ENCODE results near the gene CNTN2.

CNTN2 gene

DNA sequence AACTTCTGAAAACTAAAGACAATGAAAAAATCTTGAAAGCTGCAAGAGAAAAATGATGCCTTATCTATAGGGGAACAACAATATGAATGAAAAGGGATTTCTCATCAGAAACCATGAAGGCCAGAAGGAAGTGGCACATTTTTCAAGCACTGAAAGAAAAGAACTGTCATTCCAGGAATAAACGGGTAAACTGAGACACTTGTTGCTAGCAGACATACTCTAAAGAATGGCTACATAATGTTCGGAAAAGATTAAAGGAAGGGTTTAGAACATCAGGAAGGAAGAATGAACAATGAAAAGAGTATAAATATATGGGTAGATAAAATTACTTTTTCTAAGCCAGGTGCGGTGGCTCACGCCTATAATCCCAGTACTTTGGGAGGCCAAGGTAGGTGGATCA is 64.3 kb downstream of the CNTN2 start:
- TF ChIP-seq, protein P1, sequence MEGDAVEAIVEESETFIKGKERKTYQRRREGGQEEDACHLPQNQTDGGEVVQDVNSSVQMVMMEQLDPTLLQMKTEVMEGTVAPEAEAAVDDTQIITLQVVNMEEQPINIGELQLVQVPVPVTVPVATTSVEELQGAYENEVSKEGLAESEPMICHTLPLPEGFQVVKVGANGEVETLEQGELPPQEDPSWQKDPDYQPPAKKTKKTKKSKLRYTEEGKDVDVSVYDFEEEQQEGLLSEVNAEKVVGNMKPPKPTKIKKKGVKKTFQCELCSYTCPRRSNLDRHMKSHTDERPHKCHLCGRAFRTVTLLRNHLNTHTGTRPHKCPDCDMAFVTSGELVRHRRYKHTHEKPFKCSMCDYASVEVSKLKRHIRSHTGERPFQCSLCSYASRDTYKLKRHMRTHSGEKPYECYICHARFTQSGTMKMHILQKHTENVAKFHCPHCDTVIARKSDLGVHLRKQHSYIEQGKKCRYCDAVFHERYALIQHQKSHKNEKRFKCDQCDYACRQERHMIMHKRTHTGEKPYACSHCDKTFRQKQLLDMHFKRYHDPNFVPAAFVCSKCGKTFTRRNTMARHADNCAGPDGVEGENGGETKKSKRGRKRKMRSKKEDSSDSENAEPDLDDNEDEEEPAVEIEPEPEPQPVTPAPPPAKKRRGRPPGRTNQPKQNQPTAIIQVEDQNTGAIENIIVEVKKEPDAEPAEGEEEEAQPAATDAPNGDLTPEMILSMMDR (IDR thresholded peaks at IDR 0.05; ENCODE audit: low read depth, low read length, missing control alignments) = no peak
- Histone ChIP-seq H3K4me3 (ENCODE audit: low read depth, low read length) (no peak overlapping the region), H3K27me3 (replicated peaks) (no peaks in the 10 kb centered on the region), H3K36me3 (replicated peaks) (peaks cover 24% of the 10 kb centered on the region), H3K27ac (no peak overlapping the region)
- DNase-seq = no peak
- in situ Hi-C loops (cut with HindIII; ENCODE audit: low pct_ligation_motif_present, low sequenced_read_pairs) = no loop called here

DNA sequence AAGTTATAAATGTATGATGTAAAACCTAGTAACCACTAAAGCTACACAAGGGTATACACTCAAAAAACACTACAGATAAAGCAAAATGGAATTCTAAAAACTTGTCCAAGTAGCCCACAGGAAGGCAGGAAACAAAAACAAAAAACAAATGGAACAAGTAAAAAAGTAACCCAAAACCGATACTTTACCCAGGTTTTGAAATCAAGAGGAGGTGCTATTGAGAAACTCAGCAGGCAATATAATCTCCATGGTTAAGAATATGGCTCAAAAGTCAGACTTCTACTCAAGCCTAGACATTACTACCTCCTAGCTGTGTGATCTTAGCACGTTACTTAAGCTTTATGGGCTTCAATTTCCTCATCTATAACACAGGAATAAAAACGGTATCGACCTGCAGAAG is 65.5 kb downstream of the CNTN2 start:
- peaks cover 20% of the 10 kb centered on the region for H3K36me3 ChIP-seq (replicated peaks)
- no peak overlapping the region for H3K4me3 ChIP-seq (ENCODE audit: low read depth, low read length)
- no peak for DNase-seq
- no peak overlapping the region for H3K27ac ChIP-seq
- TF ChIP-seq, protein P1 (IDR thresholded peaks at IDR 0.05; ENCODE audit: low read depth, low read length, missing control alignments) = no peak
- in situ Hi-C loops (cut with HindIII; ENCODE audit: low pct_ligation_motif_present, low sequenced_read_pairs) = no loop called here
- no peaks in the 10 kb centered on the region for H3K27me3 ChIP-seq (replicated peaks)

DNA sequence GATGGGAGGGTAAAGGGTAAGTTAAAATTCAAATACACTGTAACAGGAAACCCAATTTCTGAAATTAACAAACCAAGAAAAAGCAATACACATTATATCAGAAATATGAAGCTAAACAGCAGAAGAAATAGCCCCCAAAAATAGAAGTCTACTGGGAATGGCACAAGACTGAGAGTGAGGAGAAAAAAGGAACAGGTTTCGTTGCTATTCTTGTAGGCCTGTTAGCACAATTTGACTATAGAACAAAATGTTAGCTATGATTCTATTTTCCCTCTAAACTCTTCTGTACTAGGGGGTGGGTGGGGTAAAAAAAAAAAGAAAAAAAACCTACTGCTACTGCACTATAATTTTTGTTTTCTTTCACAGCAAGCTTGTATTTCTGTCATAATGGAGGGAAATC is 66.3 kb downstream of the CNTN2 start:
- in situ Hi-C loops (cut with HindIII; ENCODE audit: low pct_ligation_motif_present, low sequenced_read_pairs) = no loop called here
- no peak for DNase-seq
- Histone ChIP-seq H3K36me3 (replicated peaks) (peaks cover 14% of the 10 kb centered on the region), H3K4me3 (ENCODE audit: low read depth, low read length) (no peak overlapping the region), H3K27ac (no peak overlapping the region), H3K27me3 (replicated peaks) (no peaks in the 10 kb centered on the region)
- TF ChIP-seq, protein P1 (IDR thresholded peaks at IDR 0.05; ENCODE audit: low read depth, low read length, missing control alignments) = no peak

- Histone ChIP-seq H3K27ac (no peak overlapping the region), H3K27me3 (replicated peaks) (no peaks in the 10 kb centered on the region), H3K4me3 (ENCODE audit: low read depth, low read length) (no peak overlapping the region), H3K36me3 (replicated peaks) (peaks cover 9% of the 10 kb centered on the region)
- DNase-seq = no peak
- TF ChIP-seq, protein P1 (IDR thresholded peaks at IDR 0.05; ENCODE audit: low read depth, low read length, missing control alignments) = no peak
- in situ Hi-C loops (cut with HindIII; ENCODE audit: low pct_ligation_motif_present, low sequenced_read_pairs) = no loop called here
Measured at GRCh38 chr1:205109711-205110110, 66.7 kb downstream of the CNTN2 start.

DNA sequence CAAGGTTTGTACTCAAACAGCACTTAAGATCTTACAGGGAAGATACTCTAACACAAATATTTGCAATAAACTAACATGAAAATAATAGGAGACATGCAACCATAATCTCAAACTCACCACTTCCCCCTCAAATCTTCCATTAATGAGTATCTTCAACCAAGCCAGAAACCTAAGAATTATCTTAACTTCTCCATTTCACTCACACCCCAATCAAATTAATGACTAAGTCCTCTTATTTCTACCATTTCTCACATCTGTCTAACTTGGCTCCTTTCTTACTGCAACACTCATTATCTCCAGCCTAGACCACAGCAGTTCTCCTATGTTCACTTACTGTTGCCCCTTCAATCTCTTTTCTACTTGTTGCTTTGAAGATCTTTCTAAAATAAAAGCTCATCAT is 68.3 kb downstream of the CNTN2 start:
- peaks cover 3% of the 10 kb centered on the region for H3K36me3 ChIP-seq (replicated peaks)
- TF ChIP-seq, protein P1 (IDR thresholded peaks at IDR 0.05; ENCODE audit: low read depth, low read length, missing control alignments) = no peak
- no peaks in the 10 kb centered on the region for H3K27me3 ChIP-seq (replicated peaks)
- no peak for DNase-seq
- no peak overlapping the region for H3K4me3 ChIP-seq (ENCODE audit: low read depth, low read length)
- H3K27ac ChIP-seq = no peak overlapping the region
- in situ Hi-C loops (cut with HindIII; ENCODE audit: low pct_ligation_motif_present, low sequenced_read_pairs) = no loop called here

GRCh38 chr1:205118752-205119151 is 75.7 kb downstream of the CNTN2 start:
- Histone ChIP-seq H3K27ac (no peak overlapping the region), H3K36me3 (replicated peaks) (no peaks in the 10 kb centered on the region), H3K27me3 (replicated peaks) (no peaks in the 10 kb centered on the region), H3K4me3 (ENCODE audit: low read depth, low read length) (no peak overlapping the region)
- no peak for DNase-seq
- TF ChIP-seq, protein P1 (IDR thresholded peaks at IDR 0.05; ENCODE audit: low read depth, low read length, missing control alignments) = no peak
- in situ Hi-C loops (cut with HindIII; ENCODE audit: low pct_ligation_motif_present, low sequenced_read_pairs) = no loop called here
